Omental fat pad (tissue), 4 donors: ENCODE data around the gene TFEB. TPM values are rescaled to one million over a fixed set of nuclear protein-coding genes. Genes with fewer than 3 reads are reported as not detected.

Experiments
- ATAC-seq: fragments of 150-250 bp; one replicate; pipeline ENCODE4 v1.9.1; 2016; ENCODE audit warnings: mild to moderate bottlenecking, moderate library complexity; ENCODE audit not compliant: low FRiP score
- DNase-seq: peaks from one replicate; pipeline ENCODE4 v3.0.0-alpha.2; 2019; ENCODE audit warnings: low spot score
- CTCF ChIP-seq, 3 donors: fragments of 450-650 bp; IDR thresholded peaks; one replicate each; pipeline ENCODE4 v1.5.1; 2016 to 2017; ENCODE audit warnings: antibody characterized with exemption in 3 of 3, mild to moderate bottlenecking in 3 of 3, moderate library complexity in 2 of 3
- total RNA-seq, 4 donors: library from RNA; depleted of rRNA; stranded (reverse); fragments of >200 nt; gene quantifications; one replicate each; pipeline ENCODE4 v1.1.0, GENCODE V29; 2016

The TFEB gene
- total RNA-seq, 4 donors from 2014 or later = 7.1 to 24.4 (median 14.5) TPM

DNA sequence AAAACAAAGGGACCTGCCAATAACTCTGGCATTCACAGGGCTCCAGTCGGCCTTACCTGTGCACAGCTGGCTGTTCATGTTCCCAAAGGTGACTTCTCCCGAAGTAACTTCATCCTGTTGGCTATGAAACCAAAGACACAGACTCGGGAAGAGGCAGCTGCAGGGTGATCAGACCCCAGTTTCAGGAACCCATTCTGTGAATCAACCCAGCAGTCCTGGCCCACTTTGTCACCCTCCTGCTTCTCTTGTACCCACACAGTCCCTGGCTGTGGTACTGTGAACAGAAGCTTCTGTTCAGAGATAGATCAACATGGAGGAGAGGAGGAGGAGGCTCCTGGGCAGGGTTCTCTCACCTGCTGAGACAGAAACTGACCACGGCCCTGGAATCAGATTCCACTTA is 20.5 kb upstream of the TFEB start:
- DNase-seq (no peak), ATAC-seq (no peak)
- no peak for TF ChIP-seq CTCF (IDR thresholded peaks at IDR 0.05)

GRCh38 chr6:41750374-41750773 is 15.0 kb upstream of the TFEB start:
- TF ChIP-seq CTCF (IDR thresholded peaks at IDR 0.05) = no peak
- DNase-seq (no peak), ATAC-seq (no peak)

DNA sequence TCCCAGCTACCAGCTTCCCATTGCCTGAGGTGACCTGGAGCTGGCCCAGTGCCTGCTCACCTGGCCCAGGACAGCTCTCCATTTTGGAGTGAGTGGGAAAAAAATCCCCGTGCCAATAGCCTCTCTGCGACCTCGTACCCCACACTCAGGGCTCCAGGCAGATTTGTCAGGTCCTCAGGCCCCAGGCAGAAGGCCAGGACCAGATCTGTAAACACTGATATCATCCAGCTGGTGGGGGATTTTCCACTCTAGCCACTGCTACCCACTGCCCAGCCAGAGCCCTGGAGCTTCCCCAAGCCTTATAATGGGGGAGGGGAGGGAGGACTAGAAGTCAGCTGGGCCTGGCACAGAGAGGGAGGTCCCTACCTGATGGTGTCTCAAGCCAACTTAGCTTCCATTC is 13.1 kb upstream of the TFEB start:
- no peak for TF ChIP-seq CTCF (IDR thresholded peaks at IDR 0.05)
- DNase-seq (no peak), ATAC-seq (no peak)

DNA sequence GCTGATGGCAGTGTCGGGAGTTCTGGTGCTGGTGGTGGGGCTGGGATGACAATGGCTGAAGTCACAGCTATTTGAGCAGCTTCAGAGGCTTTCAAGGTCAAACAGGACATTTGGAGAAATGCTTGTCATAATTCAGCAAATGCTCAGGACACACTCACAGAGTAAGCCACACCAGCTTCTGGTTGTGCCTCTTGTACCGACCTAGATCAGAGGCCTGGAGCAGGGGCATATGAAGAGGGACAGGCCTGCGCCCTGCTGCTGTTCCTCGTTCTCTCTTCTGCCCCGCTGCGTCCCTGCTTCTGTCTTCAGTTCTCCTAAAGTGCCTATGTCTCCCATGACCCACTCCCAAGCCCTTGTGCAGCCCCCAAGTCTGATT is 12.7 kb upstream of the TFEB start:
- no peak for ATAC-seq
- DNase-seq = no peak
- no peak for TF ChIP-seq CTCF (IDR thresholded peaks at IDR 0.05)

GRCh38 chr6:41747256-41748101 is 12.1 kb upstream of the TFEB start, which contains the start of gene PGC:
PGC (minus strand) TSS chr6:41747397; CDS start chr6:41747334, 63 bp downstream.
- no peak for TF ChIP-seq CTCF (IDR thresholded peaks at IDR 0.05)
- DNase-seq = no peak
- no peak for ATAC-seq

- no peak for ATAC-seq
- DNase-seq = no peak
- TF ChIP-seq CTCF (IDR thresholded peaks at IDR 0.05) = no peak
These were observed 10.7 kb upstream of the TFEB start for GRCh38 chr6:41746107-41746506.

DNA sequence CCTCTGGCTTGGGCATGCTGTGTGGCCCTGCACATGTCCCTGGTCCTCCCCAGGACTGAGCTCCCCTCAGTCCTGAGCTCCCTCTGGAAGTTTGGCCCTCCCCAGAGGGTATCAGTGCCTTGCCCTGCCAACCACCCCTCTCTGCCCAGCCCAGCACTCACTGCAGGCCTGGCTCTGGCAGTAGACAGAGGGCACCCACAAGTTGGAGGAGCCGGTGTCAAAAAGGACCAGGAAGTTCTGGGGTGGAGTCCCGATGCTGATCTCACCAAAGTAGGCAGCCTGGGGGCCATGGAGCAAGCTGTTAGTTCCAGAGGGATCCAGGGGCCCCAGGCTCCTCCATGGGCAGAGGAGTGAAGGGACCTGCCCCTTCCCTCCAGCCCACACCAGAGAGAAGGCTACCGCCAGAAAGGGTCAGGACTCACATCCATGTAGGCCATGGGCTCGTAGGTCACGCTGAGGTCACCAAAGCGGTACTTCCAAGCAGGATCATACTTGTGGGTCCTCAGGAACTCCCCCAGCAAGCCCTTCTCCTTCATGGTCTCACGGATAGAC is 8.9 kb upstream of the TFEB start:
- DNase-seq = no peak
- ATAC-seq = no peak
- no peak for TF ChIP-seq CTCF (IDR thresholded peaks at IDR 0.05)
